Effector memory CD4-positive, alpha-beta T cell (primary cell): ENCODE measurements around the gene H3-3A.
A peak's percentile ranks its signal among the peaks of the same experiment; 100 is the strongest.

Experiments used
- DNase-seq, 3 donors: peaks; one replicate each; pipeline ENCODE4 v3.0.0-alpha.2; 2020
- H3K27ac ChIP-seq: 2 replicates; pipeline ENCODE4 v1.7.0; 2013; ENCODE audit warnings: mild to moderate bottlenecking, low read length, moderate library complexity; ENCODE audit not compliant: insufficient read depth, poor library complexity, severe bottlenecking
- H3K27me3 ChIP-seq: replicated peaks from 2 replicates; pipeline ENCODE4 v1.7.0; 2013; ENCODE audit warnings: mild to moderate bottlenecking, low read length; ENCODE audit not compliant: insufficient read depth, control insufficient read depth, poor library complexity, severe bottlenecking
- H3K36me3 ChIP-seq: 2 replicates; pipeline ENCODE4 v1.7.0; 2013; ENCODE audit warnings: mild to moderate bottlenecking, low read length, moderate library complexity; ENCODE audit not compliant: control insufficient read depth, insufficient read depth
- H3K4me1 ChIP-seq: 2 replicates; pipeline ENCODE4 v1.7.0; 2013; ENCODE audit warnings: low read length, mild to moderate bottlenecking; ENCODE audit not compliant: control insufficient read depth, insufficient read depth, poor library complexity, severe bottlenecking
- H3K4me3 ChIP-seq: 2 replicates; pipeline ENCODE4 v1.7.0; 2013; ENCODE audit warnings: low read length, low read depth, mild to moderate bottlenecking; ENCODE audit not compliant: insufficient read depth, poor library complexity, severe bottlenecking
- H3K9me3 ChIP-seq: 2 replicates; pipeline ENCODE4 v1.7.0; 2013; ENCODE audit warnings: mild to moderate bottlenecking, low read length, moderate library complexity; ENCODE audit not compliant: control insufficient read depth

H3-3A gene

DNA sequence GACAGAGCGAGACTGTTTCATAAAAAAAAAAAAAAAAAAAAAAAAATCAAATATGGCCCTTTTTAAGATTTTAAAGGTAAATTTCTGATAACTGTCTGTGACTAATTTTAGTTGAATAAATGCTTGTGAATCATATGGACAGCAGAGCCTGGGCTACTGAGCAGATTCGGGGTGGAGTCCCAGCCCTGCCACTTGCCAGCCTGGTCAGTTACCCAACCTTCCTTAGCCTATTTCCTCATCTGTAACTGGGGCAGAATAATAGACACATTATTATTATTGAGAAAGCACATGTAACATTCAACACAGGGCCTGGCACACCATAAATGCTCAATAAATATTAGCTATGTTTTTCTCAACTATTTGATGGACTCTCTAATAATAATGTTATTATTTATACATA, 11.2 kb upstream of the H3-3A start:
- no peak for DNase-seq
- H3K9me3 ChIP-seq, result no peaks in the 10 kb centered on the region

DNA sequence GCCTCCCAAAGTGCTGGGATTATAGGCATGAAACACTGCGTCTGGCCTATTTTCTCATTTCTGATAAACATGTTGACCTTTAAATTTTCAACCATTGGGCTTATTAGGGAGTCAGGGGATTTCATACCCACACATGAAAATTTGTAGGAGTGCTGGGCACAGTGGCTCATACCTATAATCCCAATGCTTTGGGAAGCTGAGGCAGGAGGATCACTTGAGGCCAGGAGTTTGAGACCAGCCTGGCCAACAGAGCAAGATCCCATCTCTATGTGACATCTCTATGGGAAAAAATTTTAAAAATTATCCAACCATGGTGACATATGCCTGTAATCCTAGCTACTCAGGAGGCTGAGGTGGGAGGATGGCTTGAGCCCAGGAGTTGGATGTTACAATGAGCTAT, 10.5 kb upstream of the H3-3A start:
- Histone ChIP-seq H3K27me3 (no peaks in the 10 kb centered on the region), H3K27ac (no peak overlapping the region), H3K36me3 (peaks cover 3% of the 10 kb centered on the region), H3K4me1 (no peaks in the 10 kb centered on the region), H3K4me3 (no peak overlapping the region), H3K9me3 (no peaks in the 10 kb centered on the region)
- DNase-seq, result no peak

More for the DNA sequence above, 11.2 kb upstream of the H3-3A start:
- no peaks in the 10 kb centered on the region for H3K27me3 ChIP-seq
- H3K36me3 ChIP-seq, result peaks cover 3% of the 10 kb centered on the region
- no peak overlapping the region for H3K27ac ChIP-seq
- H3K4me3 ChIP-seq, result no peak overlapping the region
- no peaks in the 10 kb centered on the region for H3K4me1 ChIP-seq

GRCh38 chr1:226054519-226055327, 7.8 kb upstream of the H3-3A start:
- no peak for DNase-seq
- H3K27ac ChIP-seq, result no peak overlapping the region
- no peak overlapping the region for H3K4me3 ChIP-seq
- no peaks in the 10 kb centered on the region for H3K4me1 ChIP-seq
- H3K27me3 ChIP-seq, result no peaks in the 10 kb centered on the region
- H3K36me3 ChIP-seq, result peaks cover 3% of the 10 kb centered on the region
- H3K9me3 ChIP-seq, result no peaks in the 10 kb centered on the region

DNA sequence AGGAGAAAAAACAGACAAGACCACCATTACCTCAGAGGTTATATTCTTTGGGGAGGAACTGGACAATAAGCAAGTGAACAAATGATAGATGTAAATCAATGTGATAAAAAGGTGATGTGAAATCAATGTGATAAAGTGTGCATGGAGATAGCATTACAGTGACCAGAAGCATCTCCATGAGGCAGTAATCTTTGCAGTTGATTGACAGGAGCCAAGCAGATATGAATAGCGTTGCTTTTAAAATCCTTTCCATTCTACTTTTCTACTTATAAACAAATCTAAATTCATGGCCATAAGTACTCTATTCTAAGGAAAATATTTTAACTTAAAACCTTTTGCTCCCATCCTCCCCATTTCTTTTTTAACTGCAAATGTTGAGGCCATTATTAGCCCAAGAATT, 2.8 kb upstream of the H3-3A start:
- H3K36me3 ChIP-seq, result peaks cover 3% of the 10 kb centered on the region
- no peaks in the 10 kb centered on the region for H3K4me1 ChIP-seq
- no peak for DNase-seq
- H3K4me3 ChIP-seq, result no peak overlapping the region
- no peak overlapping the region for H3K27ac ChIP-seq
- no peaks in the 10 kb centered on the region for H3K9me3 ChIP-seq
- H3K27me3 ChIP-seq, result no peaks in the 10 kb centered on the region

- Histone ChIP-seq H3K36me3 (peaks cover 5% of the 10 kb centered on the region), H3K9me3 (no peaks in the 10 kb centered on the region), H3K27me3 (no peaks in the 10 kb centered on the region), H3K4me3 (no peak overlapping the region), H3K27ac (no peak overlapping the region), H3K4me1 (peaks cover 6% of the 10 kb centered on the region)
- DNase-seq, result no peak
Observed at GRCh38 chr1:226060427-226060826, 2.1 kb upstream of the H3-3A start.

DNA sequence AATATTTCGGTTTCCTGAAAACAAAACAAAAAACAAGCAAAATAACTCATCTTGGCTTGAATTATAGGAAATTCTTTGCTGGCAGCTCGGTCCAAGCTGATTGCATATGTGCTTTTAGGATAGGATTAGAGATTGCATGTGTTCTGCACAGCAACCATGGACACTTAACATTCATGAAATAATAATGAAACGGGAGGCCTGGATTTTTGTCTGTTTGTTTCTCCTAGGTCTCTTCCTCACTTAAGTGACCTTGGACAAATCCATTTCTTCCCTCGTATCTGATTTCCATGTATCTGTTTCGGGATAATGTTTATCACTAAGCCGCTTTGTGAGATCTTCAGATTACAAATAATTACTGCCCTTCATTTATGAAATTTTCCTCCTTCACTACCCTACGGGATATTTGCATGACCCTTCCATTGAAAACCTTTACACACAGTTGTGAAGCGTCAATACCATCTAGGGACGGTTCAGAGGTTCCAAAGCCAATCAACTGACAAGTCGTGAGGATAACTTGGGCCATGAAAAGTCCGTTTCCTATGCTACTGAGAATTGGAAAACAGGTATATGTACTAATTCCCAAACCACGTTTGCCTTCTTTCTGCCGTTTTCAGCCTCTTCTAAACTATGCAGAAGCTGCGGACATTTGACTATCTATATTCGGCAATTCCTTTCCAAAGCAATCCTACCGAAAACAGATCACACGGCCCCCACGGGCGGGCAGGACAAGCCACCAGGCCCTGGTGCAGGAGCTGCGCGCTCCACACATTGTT, 1.3 kb upstream of the H3-3A start:
- Histone ChIP-seq H3K27ac (peak overlapping the region; percentile 91), H3K9me3 (no peaks in the 10 kb centered on the region), H3K36me3 (peaks cover 12% of the 10 kb centered on the region), H3K27me3 (no peaks in the 10 kb centered on the region), H3K4me3 (peak overlapping the region; percentile 76), H3K4me1 (peaks cover 14% of the 10 kb centered on the region)
- no peak for DNase-seq

DNA sequence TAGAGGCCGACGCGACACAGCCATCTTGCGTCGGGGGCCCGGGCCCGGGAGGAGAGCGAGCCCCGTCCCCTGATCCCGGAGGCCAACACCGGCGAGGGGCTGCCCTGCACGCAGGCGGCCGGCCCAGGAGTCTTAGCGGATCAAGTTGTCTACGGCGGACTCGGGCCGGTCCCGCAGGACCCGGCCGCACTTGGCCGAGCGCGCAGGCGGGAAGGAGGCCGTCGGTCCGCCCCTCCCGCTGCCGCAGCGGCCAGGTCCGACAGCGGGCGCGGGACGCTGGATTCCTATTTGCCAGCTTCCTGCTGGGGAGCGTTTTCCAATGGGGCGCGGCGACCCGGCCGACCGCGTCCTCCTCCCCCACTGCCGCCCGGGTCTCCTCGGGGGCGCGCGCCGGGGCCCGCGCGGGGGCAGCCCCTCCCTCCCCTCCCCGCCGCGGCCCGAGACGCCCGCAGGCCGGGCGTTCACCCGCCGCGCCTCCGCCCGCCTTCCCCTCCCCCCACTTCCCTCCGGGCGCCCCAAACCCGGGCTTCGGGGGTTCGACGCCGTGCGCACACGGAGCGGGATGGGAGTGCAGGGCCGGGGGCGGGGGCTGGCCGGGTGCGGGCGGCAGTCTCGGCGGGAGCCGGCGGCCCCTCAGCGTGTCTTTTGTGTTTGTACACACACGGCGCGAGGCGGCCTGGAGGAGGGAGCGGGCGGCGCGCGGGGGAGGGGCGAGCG, 517 bp upstream of the H3-3A start:
- peaks cover 17% of the 10 kb centered on the region for H3K36me3 ChIP-seq
- peak in 1 of 3 donors; percentile 61 for DNase-seq
- H3K4me1 ChIP-seq, result peaks cover 21% of the 10 kb centered on the region
- H3K27ac ChIP-seq, result peak overlapping the region; percentile 91
- no peaks in the 10 kb centered on the region for H3K27me3 ChIP-seq
- H3K4me3 ChIP-seq, result peak overlapping the region; percentile 76
- H3K9me3 ChIP-seq, result no peaks in the 10 kb centered on the region

DNA sequence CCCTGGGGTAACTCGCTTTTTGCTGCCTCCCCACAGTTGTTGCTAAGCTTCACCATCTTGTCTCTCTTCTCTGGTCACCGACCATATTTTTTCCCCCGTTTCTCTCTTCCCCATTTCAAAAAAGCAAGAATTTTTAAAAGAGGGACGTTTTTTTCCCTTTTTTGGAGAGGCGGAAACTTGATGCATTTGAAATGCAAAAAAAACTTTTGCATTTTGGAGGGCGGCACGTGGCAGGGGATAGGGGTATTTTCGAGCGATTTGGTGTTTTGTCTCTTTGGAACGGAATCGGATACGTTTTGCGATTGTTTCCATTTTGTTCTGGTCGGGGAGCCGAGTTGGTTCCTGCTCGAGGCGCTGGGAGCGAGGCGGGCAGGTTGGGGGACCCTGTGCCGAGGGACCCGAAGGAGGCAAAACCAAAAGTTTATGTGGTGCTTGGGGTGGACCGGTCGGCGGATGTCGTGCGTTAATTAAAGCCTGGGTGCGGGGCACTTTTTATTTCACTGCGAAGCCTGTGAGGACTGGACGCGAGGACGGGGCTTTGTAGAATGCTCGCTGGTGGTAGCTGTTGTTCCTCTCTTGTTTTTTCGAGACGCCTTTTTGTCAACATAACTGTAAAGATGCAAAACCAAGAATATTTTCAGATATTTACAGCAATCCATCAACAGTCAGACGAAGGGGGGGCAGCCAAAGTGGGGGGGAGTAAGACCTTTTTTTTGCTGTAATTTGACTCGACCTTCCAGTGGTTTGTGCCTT, 884 bp downstream of the H3-3A start:
- peaks cover 32% of the 10 kb centered on the region for H3K4me1 ChIP-seq
- DNase-seq, result peak; percentile 9 to 31 (median 22)

GRCh38 chr1:226063977-226064815, 1.7 kb downstream of the H3-3A start:
- Histone ChIP-seq H3K36me3 (peaks cover 38% of the 10 kb centered on the region), H3K4me1 (peaks cover 36% of the 10 kb centered on the region), H3K9me3 (no peaks in the 10 kb centered on the region), H3K27ac (peak overlapping the region; percentile 92), H3K27me3 (no peaks in the 10 kb centered on the region), H3K4me3 (peak overlapping the region; percentile 89)
- DNase-seq, result peak in 2 of 3 donors; percentile 15 to 18

More for the DNA sequence above, 884 bp downstream of the H3-3A start:
- peak overlapping the region; percentile 89 for H3K4me3 ChIP-seq
- peak overlapping the region; percentile 92 for H3K27ac ChIP-seq
- no peaks in the 10 kb centered on the region for H3K27me3 ChIP-seq
- no peaks in the 10 kb centered on the region for H3K9me3 ChIP-seq
- peaks cover 31% of the 10 kb centered on the region for H3K36me3 ChIP-seq
